ENCODE measurements around the gene DDX11.
"Not testable (repeated sequence)": the region's sequence is repeated elsewhere in the genome, so short reads cannot be mapped to it uniquely, and the experiment has no call there.

GRCh38 chr12:31136581-31136980 lies 62.9 kb downstream of the DDX11 start:
- not testable (repeated sequence) for TF ChIP-seq MXI1 (IDR thresholded peaks at IDR 0.05; ENCODE audit: low read depth, low read length); EP300 (IDR thresholded peaks at IDR 0.05; ENCODE audit: borderline replicate concordance in 1 of 2, low read depth in 1 of 2, low read length in 1 of 2); GATA2 (CRISPR knock-in tag; IDR thresholded peaks at IDR 0.05)
- TF ChIP-seq, protein P1, sequence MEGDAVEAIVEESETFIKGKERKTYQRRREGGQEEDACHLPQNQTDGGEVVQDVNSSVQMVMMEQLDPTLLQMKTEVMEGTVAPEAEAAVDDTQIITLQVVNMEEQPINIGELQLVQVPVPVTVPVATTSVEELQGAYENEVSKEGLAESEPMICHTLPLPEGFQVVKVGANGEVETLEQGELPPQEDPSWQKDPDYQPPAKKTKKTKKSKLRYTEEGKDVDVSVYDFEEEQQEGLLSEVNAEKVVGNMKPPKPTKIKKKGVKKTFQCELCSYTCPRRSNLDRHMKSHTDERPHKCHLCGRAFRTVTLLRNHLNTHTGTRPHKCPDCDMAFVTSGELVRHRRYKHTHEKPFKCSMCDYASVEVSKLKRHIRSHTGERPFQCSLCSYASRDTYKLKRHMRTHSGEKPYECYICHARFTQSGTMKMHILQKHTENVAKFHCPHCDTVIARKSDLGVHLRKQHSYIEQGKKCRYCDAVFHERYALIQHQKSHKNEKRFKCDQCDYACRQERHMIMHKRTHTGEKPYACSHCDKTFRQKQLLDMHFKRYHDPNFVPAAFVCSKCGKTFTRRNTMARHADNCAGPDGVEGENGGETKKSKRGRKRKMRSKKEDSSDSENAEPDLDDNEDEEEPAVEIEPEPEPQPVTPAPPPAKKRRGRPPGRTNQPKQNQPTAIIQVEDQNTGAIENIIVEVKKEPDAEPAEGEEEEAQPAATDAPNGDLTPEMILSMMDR (IDR thresholded peaks at IDR 0.05), result not testable (repeated sequence)

All from SK-N-SH (cell line).